ENCODE measurements around the gene PCDHA5.
"Not testable (repeated sequence)": the region's sequence is repeated elsewhere in the genome, so short reads cannot be mapped to it uniquely, and the experiment has no call there.

- TF ChIP-seq CTCF (IDR thresholded peaks at IDR 0.05); POLR2AphosphoS5 (IDR thresholded peaks at IDR 0.05; ENCODE audit: low read depth, low read length); TCF7L2 (IDR thresholded peaks at IDR 0.05; ENCODE audit: low read depth, low read length); SIN3A (IDR thresholded peaks at IDR 0.05; ENCODE audit: borderline replicate concordance, insufficient read depth, low read depth, low read length): not testable (repeated sequence)
- TF ChIP-seq, protein P1, sequence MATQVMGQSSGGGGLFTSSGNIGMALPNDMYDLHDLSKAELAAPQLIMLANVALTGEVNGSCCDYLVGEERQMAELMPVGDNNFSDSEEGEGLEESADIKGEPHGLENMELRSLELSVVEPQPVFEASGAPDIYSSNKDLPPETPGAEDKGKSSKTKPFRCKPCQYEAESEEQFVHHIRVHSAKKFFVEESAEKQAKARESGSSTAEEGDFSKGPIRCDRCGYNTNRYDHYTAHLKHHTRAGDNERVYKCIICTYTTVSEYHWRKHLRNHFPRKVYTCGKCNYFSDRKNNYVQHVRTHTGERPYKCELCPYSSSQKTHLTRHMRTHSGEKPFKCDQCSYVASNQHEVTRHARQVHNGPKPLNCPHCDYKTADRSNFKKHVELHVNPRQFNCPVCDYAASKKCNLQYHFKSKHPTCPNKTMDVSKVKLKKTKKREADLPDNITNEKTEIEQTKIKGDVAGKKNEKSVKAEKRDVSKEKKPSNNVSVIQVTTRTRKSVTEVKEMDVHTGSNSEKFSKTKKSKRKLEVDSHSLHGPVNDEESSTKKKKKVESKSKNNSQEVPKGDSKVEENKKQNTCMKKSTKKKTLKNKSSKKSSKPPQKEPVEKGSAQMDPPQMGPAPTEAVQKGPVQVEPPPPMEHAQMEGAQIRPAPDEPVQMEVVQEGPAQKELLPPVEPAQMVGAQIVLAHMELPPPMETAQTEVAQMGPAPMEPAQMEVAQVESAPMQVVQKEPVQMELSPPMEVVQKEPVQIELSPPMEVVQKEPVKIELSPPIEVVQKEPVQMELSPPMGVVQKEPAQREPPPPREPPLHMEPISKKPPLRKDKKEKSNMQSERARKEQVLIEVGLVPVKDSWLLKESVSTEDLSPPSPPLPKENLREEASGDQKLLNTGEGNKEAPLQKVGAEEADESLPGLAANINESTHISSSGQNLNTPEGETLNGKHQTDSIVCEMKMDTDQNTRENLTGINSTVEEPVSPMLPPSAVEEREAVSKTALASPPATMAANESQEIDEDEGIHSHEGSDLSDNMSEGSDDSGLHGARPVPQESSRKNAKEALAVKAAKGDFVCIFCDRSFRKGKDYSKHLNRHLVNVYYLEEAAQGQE (IDR thresholded peaks at IDR 0.05; ENCODE audit: insufficient read depth in 1 of 2, low read depth in 2 of 2, low read length in 1 of 2), result not testable (repeated sequence)
Measured at GRCh38 chr5:140808241-140808888, 13.0 kb upstream of the PCDHA5 start.

Data from Panc1 (cell line).